Globus pallidus (tissue), 1 donor: ENCODE measurements around the gene RARS2.

ENCODE experiments used
- DNase-seq: peaks from one replicate; pipeline ENCODE4 v3.0.0-alpha.2; 2015; ENCODE audit warnings: low spot score

The RARS2 gene

GRCh38 chr6:87574237-87574804 is 15.5 kb downstream of the RARS2 start:
- no peak for DNase-seq

GRCh38 chr6:87573307-87574024 is 16.3 kb downstream of the RARS2 start:
- DNase-seq: no peak

GRCh38 chr6:87572883-87573282 is 16.9 kb downstream of the RARS2 start:
- DNase-seq: no peak

GRCh38 chr6:87572021-87572420 is 17.8 kb downstream of the RARS2 start:
- no peak for DNase-seq

GRCh38 chr6:87561017-87561416 is 28.8 kb downstream of the RARS2 start:
- DNase-seq: no peak

GRCh38 chr6:87558446-87558845 is 31.3 kb downstream of the RARS2 start:
- DNase-seq: no peak

- no peak for DNase-seq
These were observed 34.3 kb downstream of the RARS2 start for GRCh38 chr6:87555506-87555905.

- no peak for DNase-seq
These were observed 36.5 kb downstream of the RARS2 start for GRCh38 chr6:87553159-87553765.

GRCh38 chr6:87551799-87552198 is 38.0 kb downstream of the RARS2 start:
- no peak for DNase-seq

GRCh38 chr6:87544474-87544735 is 45.4 kb downstream of the RARS2 start:
- DNase-seq: no peak

- no peak for DNase-seq
These were observed 45.9 kb downstream of the RARS2 start for GRCh38 chr6:87543696-87544473.

- DNase-seq: no peak
These were observed 48.0 kb downstream of the RARS2 start for GRCh38 chr6:87541744-87542143.

GRCh38 chr6:87541041-87541440 is 48.7 kb downstream of the RARS2 start:
- no peak for DNase-seq

- no peak for DNase-seq
These were observed 49.2 kb downstream of the RARS2 start for GRCh38 chr6:87540539-87540938.

GRCh38 chr6:87539554-87539953 is 50.2 kb downstream of the RARS2 start:
- DNase-seq: no peak

GRCh38 chr6:87538510-87539260 is 51.1 kb downstream of the RARS2 start:
- no peak for DNase-seq

- DNase-seq: no peak
These were observed 55.3 kb downstream of the RARS2 start for GRCh38 chr6:87534377-87535047.

GRCh38 chr6:87529221-87529620 is 60.6 kb downstream of the RARS2 start:
- DNase-seq: no peak

GRCh38 chr6:87522686-87523085 is 67.1 kb downstream of the RARS2 start:
- DNase-seq: no peak

- no peak for DNase-seq
These were observed 71.3 kb downstream of the RARS2 start for GRCh38 chr6:87518453-87518852.

GRCh38 chr6:87514831-87515230 is 75.0 kb downstream of the RARS2 start:
- DNase-seq: no peak

GRCh38 chr6:87504441-87504840 is 85.3 kb downstream of the RARS2 start:
- DNase-seq: no peak
